Trophoblast cell (in vitro differentiated cells and primary cell): Measurements from ENCODE around the gene ADAM23.

Experiments
- DNase-seq, 2 donors: peaks; one replicate each; pipeline ENCODE4 v3.0.0-alpha.2; 2016
- H2AFZ ChIP-seq: 2 replicates; pipeline ENCODE4 v1.6.1; 2013; ENCODE audit warnings: low read length, moderate library complexity, mild to moderate bottlenecking; ENCODE audit not compliant: insufficient read depth, poor library complexity
- H2AK5ac ChIP-seq: 2 replicates; pipeline ENCODE4 v1.6.1; 2013; ENCODE audit warnings: mild to moderate bottlenecking, low read length
- H2BK120ac ChIP-seq: 2 replicates; pipeline ENCODE4 v1.6.1; 2013; ENCODE audit warnings: low read length, mild to moderate bottlenecking, moderate library complexity; ENCODE audit not compliant: insufficient read depth, poor library complexity
- H2BK12ac ChIP-seq: 2 replicates; pipeline ENCODE4 v1.6.1; 2013; ENCODE audit warnings: mild to moderate bottlenecking, low read length, moderate library complexity
- H2BK5ac ChIP-seq: 2 replicates; pipeline ENCODE4 v1.6.1; 2013; ENCODE audit warnings: low read length, low read depth, moderate library complexity, mild to moderate bottlenecking; ENCODE audit not compliant: poor library complexity
- H3K14ac ChIP-seq: 2 replicates; pipeline ENCODE4 v1.6.1; 2013; ENCODE audit warnings: mild to moderate bottlenecking, low read length
- H3K18ac ChIP-seq: 2 replicates; pipeline ENCODE4 v1.6.1; 2013; ENCODE audit warnings: mild to moderate bottlenecking, low read length
- H3K23ac ChIP-seq: 2 replicates; pipeline ENCODE4 v1.6.1; 2013; ENCODE audit warnings: low read length
- H3K27ac ChIP-seq: 2 replicates; pipeline ENCODE4 v1.5.1; 2013; ENCODE audit warnings: low read depth, mild to moderate bottlenecking, inconsistent platforms, low read length, moderate library complexity
- H3K27me3 ChIP-seq: 2 replicates; pipeline ENCODE4 v1.6.1; 2013; ENCODE audit warnings: inconsistent platforms, mild to moderate bottlenecking, low read length, moderate library complexity; ENCODE audit not compliant: insufficient read depth
- H3K36me3 ChIP-seq, 2 experiments: 1 replicate in 1 of 2; 2 replicates in 1 of 2; pipeline ENCODE4 v1.6.1; 2013; ENCODE audit warnings: low read length in 2 of 2, mild to moderate bottlenecking in 2 of 2, moderate library complexity in 1 of 2; ENCODE audit not compliant: insufficient read depth in 2 of 2, control insufficient read depth in 1 of 2
- H3K4ac ChIP-seq: 2 replicates; pipeline ENCODE4 v1.6.1; 2013; ENCODE audit warnings: low read depth, mild to moderate bottlenecking, low read length, moderate library complexity
- H3K4me1 ChIP-seq, 2 experiments: 1 replicate in 1 of 2; 2 replicates in 1 of 2; pipeline ENCODE4 v1.6.1; 2013; ENCODE audit warnings: low read length in 2 of 2, mild to moderate bottlenecking in 2 of 2, moderate library complexity in 1 of 2; ENCODE audit not compliant: insufficient read depth in 2 of 2, control insufficient read depth in 1 of 2
- H3K4me2 ChIP-seq: 2 replicates; pipeline ENCODE4 v1.6.1; 2013; ENCODE audit warnings: inconsistent platforms, mild to moderate bottlenecking, low read length, moderate library complexity
- H3K4me3 ChIP-seq: 2 replicates; pipeline ENCODE4 v1.5.1; 2013; ENCODE audit warnings: mild to moderate bottlenecking, low read depth, low read length, inconsistent platforms
- H3K79me1 ChIP-seq: one replicate; pipeline ENCODE4 v1.6.1; 2013; ENCODE audit warnings: low read length
- H3K79me2 ChIP-seq: 2 replicates; pipeline ENCODE4 v1.6.1; 2013; ENCODE audit warnings: low read length, mild to moderate bottlenecking; ENCODE audit not compliant: control insufficient read depth, insufficient read depth, poor library complexity
- H3K9ac ChIP-seq: 2 replicates; pipeline ENCODE4 v1.6.1; 2013; ENCODE audit warnings: mild to moderate bottlenecking, low read length
- H3K9me3 ChIP-seq: 2 replicates; pipeline ENCODE4 v1.6.1; 2013; ENCODE audit warnings: low read depth, mild to moderate bottlenecking, control low read depth, inconsistent platforms, low read length; ENCODE audit not compliant: insufficient read depth
- H4K12ac ChIP-seq: 2 replicates; pipeline ENCODE4 v1.6.1; 2013; ENCODE audit warnings: low read depth, mild to moderate bottlenecking, low read length, moderate library complexity
- H4K8ac ChIP-seq: 2 replicates; pipeline ENCODE4 v1.6.1; 2013; ENCODE audit warnings: low read depth, mild to moderate bottlenecking, low read length, moderate library complexity
- H4K91ac ChIP-seq: one replicate; pipeline ENCODE4 v1.6.1; 2013; ENCODE audit warnings: low read depth, mild to moderate bottlenecking, low read length, moderate library complexity
- WGBS: extraction: QIAGEN DNeasy Blood & Tissue Kit; methylation state at CpG from one replicate; pipeline ENCODE4 v1.1.7; 2013; ENCODE audit warnings: missing lambda C conversion rate; ENCODE audit not compliant: insufficient read length, insufficient coverage; ENCODE audit errors: extremely low coverage; 5-methylcytosine and 5-hydroxymethylcytosine counted together

Gene ADAM23

GRCh38 chr2:206464597-206464996 is 21.3 kb downstream of the ADAM23 start:
- H3K4me1 ChIP-seq = no peaks in the 10 kb centered on the region
- no peaks in the 10 kb centered on the region for H3K36me3 ChIP-seq
- H3K27ac ChIP-seq = no peak overlapping the region
- H3K4me3 ChIP-seq = no peak overlapping the region
- H3K79me1 ChIP-seq = no peaks in the 10 kb centered on the region
- H3K27me3 ChIP-seq = no peaks in the 10 kb centered on the region
- H4K8ac ChIP-seq = no peak overlapping the region
- no peak overlapping the region for H2BK5ac ChIP-seq
- H4K12ac ChIP-seq = no peak overlapping the region
- H3K18ac ChIP-seq = no peak overlapping the region
- H3K4me2 ChIP-seq = no peak overlapping the region
- no peak overlapping the region for H2AK5ac ChIP-seq
- H2AFZ ChIP-seq = no peak overlapping the region
- no peak overlapping the region for H3K14ac ChIP-seq
- H3K9me3 ChIP-seq = peaks cover 2% of the 10 kb centered on the region
- no peak overlapping the region for H2BK12ac ChIP-seq
- H3K9ac ChIP-seq = no peak overlapping the region
- H3K23ac ChIP-seq = no peak overlapping the region
- H2BK120ac ChIP-seq = no peak overlapping the region
- DNase-seq = no peak
- no peaks in the 10 kb centered on the region for H3K79me2 ChIP-seq
- H4K91ac ChIP-seq = no peak overlapping the region
- no peak overlapping the region for H3K4ac ChIP-seq
- whole genome bisulfite sequencing = no CpG with 5 or more reads among the region's 2 CpGs

- no peak overlapping the region for H3K18ac ChIP-seq
- H3K23ac ChIP-seq = no peak overlapping the region
- H3K9ac ChIP-seq = no peak overlapping the region
- H3K4me3 ChIP-seq = no peak overlapping the region
- H4K91ac ChIP-seq = no peak overlapping the region
- WGBS = no CpG with 5 or more reads among the region's 2 CpGs
- H2AFZ ChIP-seq = no peak overlapping the region
- H4K8ac ChIP-seq = no peak overlapping the region
- no peaks in the 10 kb centered on the region for H3K79me2 ChIP-seq
- no peaks in the 10 kb centered on the region for H3K27me3 ChIP-seq
- H4K12ac ChIP-seq = no peak overlapping the region
- H3K4me1 ChIP-seq = no peaks in the 10 kb centered on the region
- H3K9me3 ChIP-seq = peaks cover 2% of the 10 kb centered on the region
- no peak for DNase-seq
- no peak overlapping the region for H2BK5ac ChIP-seq
- no peak overlapping the region for H3K27ac ChIP-seq
- H2BK120ac ChIP-seq = no peak overlapping the region
- H3K14ac ChIP-seq = no peak overlapping the region
- no peaks in the 10 kb centered on the region for H3K79me1 ChIP-seq
- H2BK12ac ChIP-seq = no peak overlapping the region
- no peak overlapping the region for H2AK5ac ChIP-seq
- no peak overlapping the region for H3K4ac ChIP-seq
- H3K36me3 ChIP-seq = no peaks in the 10 kb centered on the region
- H3K4me2 ChIP-seq = no peak overlapping the region
Observed at GRCh38 chr2:206471524-206472062, 28.3 kb downstream of the ADAM23 start.

GRCh38 chr2:206472094-206472493 is 28.8 kb downstream of the ADAM23 start:
- Histone ChIP-seq H4K8ac (no peak overlapping the region), H2BK120ac (no peak overlapping the region), H2BK5ac (no peak overlapping the region), H3K18ac (no peak overlapping the region), H3K4me3 (no peak overlapping the region), H4K12ac (no peak overlapping the region), H3K79me2 (no peaks in the 10 kb centered on the region), H3K36me3 (no peaks in the 10 kb centered on the region), H3K14ac (no peak overlapping the region), H4K91ac (no peak overlapping the region), H3K4ac (no peak overlapping the region), H3K79me1 (no peaks in the 10 kb centered on the region), H3K23ac (no peak overlapping the region), H3K4me2 (no peak overlapping the region), H3K27me3 (no peaks in the 10 kb centered on the region), H3K9me3 (peaks cover 2% of the 10 kb centered on the region), H3K4me1 (no peaks in the 10 kb centered on the region), H3K27ac (no peak overlapping the region), H2AFZ (no peak overlapping the region), H2BK12ac (no peak overlapping the region), H2AK5ac (no peak overlapping the region), H3K9ac (no peak overlapping the region)
- no CpG with 5 or more reads among the region's 5 CpGs for WGBS
- DNase-seq = no peak

GRCh38 chr2:206474099-206474498 is 30.8 kb downstream of the ADAM23 start:
- no peak overlapping the region for H3K23ac ChIP-seq
- H3K9me3 ChIP-seq = no peaks in the 10 kb centered on the region
- H3K4me2 ChIP-seq = no peak overlapping the region
- H3K4me3 ChIP-seq = no peak overlapping the region
- no peak overlapping the region for H4K12ac ChIP-seq
- H4K8ac ChIP-seq = no peak overlapping the region
- H3K79me1 ChIP-seq = no peaks in the 10 kb centered on the region
- no peak overlapping the region for H2AK5ac ChIP-seq
- no peak overlapping the region for H3K4ac ChIP-seq
- no peak overlapping the region for H3K9ac ChIP-seq
- H3K79me2 ChIP-seq = no peaks in the 10 kb centered on the region
- H3K27me3 ChIP-seq = no peaks in the 10 kb centered on the region
- no peak overlapping the region for H3K14ac ChIP-seq
- no peak overlapping the region for H3K18ac ChIP-seq
- H2BK5ac ChIP-seq = no peak overlapping the region
- no peaks in the 10 kb centered on the region for H3K4me1 ChIP-seq
- no peak for DNase-seq
- H4K91ac ChIP-seq = no peak overlapping the region
- H2BK12ac ChIP-seq = no peak overlapping the region
- H2BK120ac ChIP-seq = no peak overlapping the region
- no CpG with 5 or more reads among the region's 1 CpG for WGBS
- H3K27ac ChIP-seq = no peak overlapping the region
- no peaks in the 10 kb centered on the region for H3K36me3 ChIP-seq
- H2AFZ ChIP-seq = no peak overlapping the region
